ENCODE results near the gene B3GNT3.

B3GNT3 gene

DNA sequence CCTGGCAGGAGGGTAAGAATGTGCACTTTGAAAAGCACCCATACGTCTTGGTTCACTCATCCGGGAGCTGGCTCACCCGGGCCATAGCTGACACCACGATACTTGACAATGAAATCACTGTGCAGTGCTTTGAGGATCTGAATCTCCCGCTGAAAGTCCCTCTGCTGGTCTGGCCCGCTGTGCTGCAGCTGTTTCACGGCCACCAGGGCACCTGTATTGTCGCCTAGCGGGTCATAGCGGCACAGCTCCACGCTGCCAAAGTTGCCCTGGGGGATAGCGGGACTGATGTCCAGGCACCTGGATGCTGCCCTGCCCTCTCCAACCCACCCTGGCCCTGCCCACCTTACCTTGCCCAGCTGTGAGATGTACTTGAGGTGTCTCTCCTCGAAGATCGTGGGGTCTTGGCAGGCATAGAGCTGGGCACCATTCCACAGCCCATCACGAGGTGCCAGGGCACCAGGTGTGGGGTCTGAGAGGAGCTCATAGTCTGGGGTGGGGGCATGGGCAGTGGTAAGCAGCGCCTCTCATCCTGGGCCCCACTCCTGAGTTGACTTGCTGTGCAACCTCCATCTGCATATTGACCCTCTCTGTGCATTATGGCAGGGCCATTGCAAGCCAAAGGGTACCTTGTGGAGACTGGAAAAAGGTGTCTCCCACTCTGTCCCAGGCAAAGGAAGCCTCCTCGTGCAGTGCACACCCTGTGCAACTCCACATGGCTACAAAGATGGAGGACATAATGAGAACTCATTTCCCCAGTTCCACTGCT lies 37.7 kb downstream of the B3GNT3 start:
- peaks cover 8 to 10% of the 10 kb centered on the region in 2 donors for H3K27me3 ChIP-seq (ENCODE audit: control insufficient read depth in 2 of 2, insufficient read depth in 2 of 2, low read length in 2 of 2)
- H3K4me3 ChIP-seq (ENCODE audit: low read length in 2 of 2): no peak overlapping the region
- H3K36me3 ChIP-seq (ENCODE audit: control insufficient read depth in 2 of 2, insufficient read depth in 2 of 2, low read length in 2 of 2): peaks cover 0 to 4% of the 10 kb centered on the region in 2 donors
- H3K9ac ChIP-seq (ENCODE audit: low read depth in 1 of 2, low read length in 2 of 2): no peak overlapping the region
- no peaks in the 10 kb centered on the region for H3K9me3 ChIP-seq (ENCODE audit: control insufficient read depth in 2 of 2, low read length in 2 of 2)
- H3K27ac ChIP-seq (ENCODE audit: low read depth in 2 of 2, low read length in 2 of 2): no peak overlapping the region
- H3K4me1 ChIP-seq (ENCODE audit: control insufficient read depth in 2 of 2, insufficient read depth in 2 of 2, low read length in 2 of 2): no peaks in the 10 kb centered on the region

GRCh38 chr19:17834350-17835181 lies 39.6 kb downstream of the B3GNT3 start:
- Histone ChIP-seq H3K4me1 (ENCODE audit: control insufficient read depth in 2 of 2, insufficient read depth in 2 of 2, low read length in 2 of 2) (no peaks in the 10 kb centered on the region), H3K4me3 (ENCODE audit: low read length in 2 of 2) (no peak overlapping the region), H3K9ac (ENCODE audit: low read depth in 1 of 2, low read length in 2 of 2) (no peak overlapping the region), H3K36me3 (ENCODE audit: control insufficient read depth in 2 of 2, insufficient read depth in 2 of 2, low read length in 2 of 2) (peaks cover 0 to 4% of the 10 kb centered on the region in 2 donors), H3K27me3 (ENCODE audit: control insufficient read depth in 2 of 2, insufficient read depth in 2 of 2, low read length in 2 of 2) (peaks cover 8 to 13% of the 10 kb centered on the region in 2 donors), H3K9me3 (ENCODE audit: control insufficient read depth in 2 of 2, low read length in 2 of 2) (no peaks in the 10 kb centered on the region), H3K27ac (ENCODE audit: low read depth in 2 of 2, low read length in 2 of 2) (no peak overlapping the region)

GRCh38 chr19:17835182-17836006 lies 40.5 kb downstream of the B3GNT3 start:
- H3K9ac ChIP-seq (ENCODE audit: low read depth in 1 of 2, low read length in 2 of 2): no peak overlapping the region
- no peaks in the 10 kb centered on the region for H3K4me1 ChIP-seq (ENCODE audit: control insufficient read depth in 2 of 2, insufficient read depth in 2 of 2, low read length in 2 of 2)
- H3K27me3 ChIP-seq (ENCODE audit: control insufficient read depth in 2 of 2, insufficient read depth in 2 of 2, low read length in 2 of 2): peaks cover 8 to 13% of the 10 kb centered on the region in 2 donors
- H3K36me3 ChIP-seq (ENCODE audit: control insufficient read depth in 2 of 2, insufficient read depth in 2 of 2, low read length in 2 of 2): peaks cover 0 to 4% of the 10 kb centered on the region in 2 donors
- no peak overlapping the region for H3K4me3 ChIP-seq (ENCODE audit: low read length in 2 of 2)
- H3K27ac ChIP-seq (ENCODE audit: low read depth in 2 of 2, low read length in 2 of 2): no peak overlapping the region
- H3K9me3 ChIP-seq (ENCODE audit: control insufficient read depth in 2 of 2, low read length in 2 of 2): no peaks in the 10 kb centered on the region

- H3K36me3 ChIP-seq (ENCODE audit: control insufficient read depth in 2 of 2, insufficient read depth in 2 of 2, low read length in 2 of 2): peaks cover 0 to 7% of the 10 kb centered on the region in 2 donors
- no peaks in the 10 kb centered on the region for H3K9me3 ChIP-seq (ENCODE audit: control insufficient read depth in 2 of 2, low read length in 2 of 2)
- H3K9ac ChIP-seq (ENCODE audit: low read depth in 1 of 2, low read length in 2 of 2): no peak overlapping the region
- H3K27ac ChIP-seq (ENCODE audit: low read depth in 2 of 2, low read length in 2 of 2): no peak overlapping the region
- peaks cover 8 to 20% of the 10 kb centered on the region in 2 donors for H3K27me3 ChIP-seq (ENCODE audit: control insufficient read depth in 2 of 2, insufficient read depth in 2 of 2, low read length in 2 of 2)
- no peak overlapping the region for H3K4me3 ChIP-seq (ENCODE audit: low read length in 2 of 2)
- no peaks in the 10 kb centered on the region for H3K4me1 ChIP-seq (ENCODE audit: control insufficient read depth in 2 of 2, insufficient read depth in 2 of 2, low read length in 2 of 2)
Observed at GRCh38 chr19:17836530-17836929, 41.6 kb downstream of the B3GNT3 start.

GRCh38 chr19:17837972-17838371 lies 43.0 kb downstream of the B3GNT3 start:
- peaks cover 0 to 14% of the 10 kb centered on the region in 2 donors for H3K27me3 ChIP-seq (ENCODE audit: control insufficient read depth in 2 of 2, insufficient read depth in 2 of 2, low read length in 2 of 2)

GRCh38 chr19:17840019-17840418 lies 45.1 kb downstream of the B3GNT3 start:
- Histone ChIP-seq H3K27ac (ENCODE audit: low read depth in 2 of 2, low read length in 2 of 2) (no peak overlapping the region), H3K9me3 (ENCODE audit: control insufficient read depth in 2 of 2, low read length in 2 of 2) (no peaks in the 10 kb centered on the region), H3K9ac (ENCODE audit: low read depth in 1 of 2, low read length in 2 of 2) (no peak overlapping the region), H3K4me1 (ENCODE audit: control insufficient read depth in 2 of 2, insufficient read depth in 2 of 2, low read length in 2 of 2) (no peaks in the 10 kb centered on the region), H3K27me3 (ENCODE audit: control insufficient read depth in 2 of 2, insufficient read depth in 2 of 2, low read length in 2 of 2) (peaks cover 0 to 12% of the 10 kb centered on the region in 2 donors), H3K36me3 (ENCODE audit: control insufficient read depth in 2 of 2, insufficient read depth in 2 of 2, low read length in 2 of 2) (peaks cover 0 to 7% of the 10 kb centered on the region in 2 donors), H3K4me3 (ENCODE audit: low read length in 2 of 2) (no peak overlapping the region)

More at GRCh38 chr19:17837972-17838371, 43.0 kb downstream of the B3GNT3 start:
- Histone ChIP-seq H3K27ac (ENCODE audit: low read depth in 2 of 2, low read length in 2 of 2) (no peak overlapping the region), H3K9ac (ENCODE audit: low read depth in 1 of 2, low read length in 2 of 2) (no peak overlapping the region), H3K4me3 (ENCODE audit: low read length in 2 of 2) (no peak overlapping the region), H3K36me3 (ENCODE audit: control insufficient read depth in 2 of 2, insufficient read depth in 2 of 2, low read length in 2 of 2) (peaks cover 0 to 7% of the 10 kb centered on the region in 2 donors), H3K9me3 (ENCODE audit: control insufficient read depth in 2 of 2, low read length in 2 of 2) (no peaks in the 10 kb centered on the region), H3K4me1 (ENCODE audit: control insufficient read depth in 2 of 2, insufficient read depth in 2 of 2, low read length in 2 of 2) (no peaks in the 10 kb centered on the region)

GRCh38 chr19:17841371-17841809 lies 46.5 kb downstream of the B3GNT3 start:
- H3K4me1 ChIP-seq (ENCODE audit: control insufficient read depth in 2 of 2, insufficient read depth in 2 of 2, low read length in 2 of 2): no peaks in the 10 kb centered on the region
- peaks cover 0 to 12% of the 10 kb centered on the region in 2 donors for H3K27me3 ChIP-seq (ENCODE audit: control insufficient read depth in 2 of 2, insufficient read depth in 2 of 2, low read length in 2 of 2)
- H3K36me3 ChIP-seq (ENCODE audit: control insufficient read depth in 2 of 2, insufficient read depth in 2 of 2, low read length in 2 of 2): peaks cover 0 to 4% of the 10 kb centered on the region in 2 donors
- H3K9me3 ChIP-seq (ENCODE audit: control insufficient read depth in 2 of 2, low read length in 2 of 2): no peaks in the 10 kb centered on the region
- H3K9ac ChIP-seq (ENCODE audit: low read depth in 1 of 2, low read length in 2 of 2): peak overlapping the region in 1 of 2 donors; percentile 19
- peak overlapping the region; percentile 20 to 23 for H3K4me3 ChIP-seq (ENCODE audit: low read length in 2 of 2)
- no peak overlapping the region for H3K27ac ChIP-seq (ENCODE audit: low read depth in 2 of 2, low read length in 2 of 2)

DNA sequence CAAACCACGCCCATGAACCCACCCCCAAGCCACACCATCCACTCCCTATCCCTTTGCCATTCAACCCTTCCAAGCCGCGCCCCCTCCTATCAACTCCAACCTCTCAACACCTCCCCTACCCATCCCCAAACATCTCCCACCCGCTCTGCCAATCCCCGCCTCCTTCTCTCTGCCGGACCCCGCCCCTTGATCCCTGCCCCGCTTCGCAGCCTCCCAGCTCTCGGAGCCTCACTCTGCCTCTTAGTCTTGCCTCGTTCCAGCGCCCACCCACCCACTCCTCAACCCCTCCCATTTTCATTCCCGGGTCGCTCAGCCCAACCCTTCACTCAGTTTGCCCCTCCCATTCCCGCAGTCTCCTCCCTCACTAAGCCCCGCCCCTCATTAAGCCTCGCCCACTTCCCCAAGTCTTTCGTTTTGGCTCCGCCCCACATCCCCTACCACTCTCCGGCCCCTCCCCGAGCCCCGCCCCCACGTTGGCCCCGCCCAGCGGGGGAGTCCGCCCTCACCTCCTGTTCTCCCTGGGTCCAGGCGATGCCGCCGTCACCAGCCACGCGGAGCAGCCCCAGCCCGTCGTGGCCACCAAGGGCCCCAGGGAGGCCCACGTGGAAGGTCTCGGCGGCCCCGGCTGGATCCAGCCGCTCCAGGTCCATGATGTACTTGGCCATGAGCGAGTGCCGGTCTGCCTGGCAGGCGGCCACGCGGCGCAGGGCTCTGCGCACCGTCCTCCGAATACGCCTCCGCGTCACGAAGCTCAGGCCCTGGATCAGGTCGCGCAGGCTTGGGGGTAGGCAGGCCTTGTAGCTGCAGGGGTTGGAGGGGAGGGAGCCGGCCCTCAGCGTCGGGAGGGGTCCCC lies 47.1 kb downstream of the B3GNT3 start:
- peaks cover 0 to 3% of the 10 kb centered on the region in 2 donors for H3K36me3 ChIP-seq (ENCODE audit: control insufficient read depth in 2 of 2, insufficient read depth in 2 of 2, low read length in 2 of 2)
- peak overlapping the region; percentile 20 to 23 for H3K4me3 ChIP-seq (ENCODE audit: low read length in 2 of 2)
- no peaks in the 10 kb centered on the region for H3K4me1 ChIP-seq (ENCODE audit: control insufficient read depth in 2 of 2, insufficient read depth in 2 of 2, low read length in 2 of 2)
- H3K9me3 ChIP-seq (ENCODE audit: control insufficient read depth in 2 of 2, low read length in 2 of 2): no peaks in the 10 kb centered on the region
- peaks cover 0 to 12% of the 10 kb centered on the region in 2 donors for H3K27me3 ChIP-seq (ENCODE audit: control insufficient read depth in 2 of 2, insufficient read depth in 2 of 2, low read length in 2 of 2)
- H3K9ac ChIP-seq (ENCODE audit: low read depth in 1 of 2, low read length in 2 of 2): no peak overlapping the region
- H3K27ac ChIP-seq (ENCODE audit: low read depth in 2 of 2, low read length in 2 of 2): no peak overlapping the region

- peaks cover 1 to 12% of the 10 kb centered on the region in 2 donors for H3K27me3 ChIP-seq (ENCODE audit: control insufficient read depth in 2 of 2, insufficient read depth in 2 of 2, low read length in 2 of 2)
- H3K9me3 ChIP-seq (ENCODE audit: control insufficient read depth in 2 of 2, low read length in 2 of 2): no peaks in the 10 kb centered on the region
- no peak overlapping the region for H3K9ac ChIP-seq (ENCODE audit: low read depth in 1 of 2, low read length in 2 of 2)
- H3K4me1 ChIP-seq (ENCODE audit: control insufficient read depth in 2 of 2, insufficient read depth in 2 of 2, low read length in 2 of 2): no peaks in the 10 kb centered on the region
- H3K27ac ChIP-seq (ENCODE audit: low read depth in 2 of 2, low read length in 2 of 2): no peak overlapping the region
- peaks cover 0 to 3% of the 10 kb centered on the region in 2 donors for H3K36me3 ChIP-seq (ENCODE audit: control insufficient read depth in 2 of 2, insufficient read depth in 2 of 2, low read length in 2 of 2)
- no peak overlapping the region for H3K4me3 ChIP-seq (ENCODE audit: low read length in 2 of 2)
Observed at GRCh38 chr19:17842663-17843291, 47.8 kb downstream of the B3GNT3 start.

Data from mucosa of rectum (tissue), 2 donors.